Activated T-helper 1 cell treated with anti-CD3 and anti-CD28 coated beads, Interleukin-12 subunit alpha, Interleukin-12 subunit beta, Interleukin-2, Interleukin-4 antibody, amounts not matched to agents 30 ng/mL and 10 ng/mL and 1 ng/mL, durations not matched to agents 14 hours and 24 hours and 36 hours (primary cell): ENCODE results near the gene DLL1. TPM values are rescaled to one million over a fixed set of nuclear protein-coding genes. Genes with fewer than 3 reads are reported as not detected.

ENCODE experiments used
- total RNA-seq: library from RNA; stranded (reverse); gene quantifications from 2 replicates; pipeline ENCODE4 v1.2.3, GENCODE V29; 2022

Gene DLL1
- total RNA-seq, 1 donor from 2014 or later = not detected

Other genes starting within 250 kb of the DLL1 start
- gene FAM120B, start 15.7 kb upstream of the DLL1 start, total RNA-seq = 18.4 TPM in 2 replicates